Vagina (tissue), 2 donors: Measurements from ENCODE around the gene KCNJ10.

Source experiments
- CTCF ChIP-seq, 3 experiments: fragments of 450-650 bp in 2 of 3; fragments of 200-600 bp in 1 of 3; sonication (generic) in 1 of 3; IDR thresholded peaks; one replicate each; pipeline ENCODE4 v1.5.1; 2017 to 2019; ENCODE audit warnings: antibody characterized with exemption in 3 of 3, mild to moderate bottlenecking in 2 of 3, moderate library complexity in 2 of 3
- POLR2A ChIP-seq, 2 donors: fragments of 450-650 bp; IDR thresholded peaks; one replicate each; pipeline ENCODE4 v1.6.1; 2017; ENCODE audit warnings: antibody characterized with exemption in 2 of 2, mild to moderate bottlenecking in 2 of 2, moderate library complexity in 2 of 2

GRCh38 chr1:160090760-160091159, 20.8 kb upstream of the KCNJ10 start:
- no peak for TF ChIP-seq POLR2A (IDR thresholded peaks at IDR 0.05)
- no peak for TF ChIP-seq CTCF (IDR thresholded peaks at IDR 0.05)
